DMS153 treated with DMSO at 0.1 percent for 48 hours (cell line): ENCODE data around the gene SPON1.
A peak's percentile ranks its signal among the peaks of the same experiment; 100 is the strongest.
"Not testable (repeated sequence)": the region's sequence is repeated elsewhere in the genome, so short reads cannot be mapped to it uniquely, and the experiment has no call there.

Experiments used
- DNase-seq: peaks from one replicate; lab custom pipeline; 2025; ENCODE audit not compliant: unreplicated experiment; lab: John Stamatoyannopoulos, UW

SPON1 gene

GRCh38 chr11:14118072-14118471 lies 155.5 kb downstream of the SPON1 start:
- peak; percentile 35 for DNase-seq

GRCh38 chr11:14119357-14119756 lies 156.8 kb downstream of the SPON1 start:
- DNase-seq, result peak; percentile 29

- no peak for DNase-seq
Observed at GRCh38 chr11:14124350-14124749, 161.8 kb downstream of the SPON1 start.

- DNase-seq, result no peak
Observed at GRCh38 chr11:14124886-14125285, 162.4 kb downstream of the SPON1 start.

GRCh38 chr11:14125529-14125928 lies 163.0 kb downstream of the SPON1 start:
- no peak for DNase-seq

GRCh38 chr11:14127679-14128078 lies 165.2 kb downstream of the SPON1 start:
- no peak for DNase-seq

- DNase-seq, result no peak
Observed at GRCh38 chr11:14132312-14132711, 169.8 kb downstream of the SPON1 start.

- DNase-seq, result no peak
Observed at GRCh38 chr11:14133381-14133780, 170.9 kb downstream of the SPON1 start.

GRCh38 chr11:14136561-14136960 lies 174.0 kb downstream of the SPON1 start:
- DNase-seq, result no peak

GRCh38 chr11:14137284-14137683 lies 174.8 kb downstream of the SPON1 start:
- no peak for DNase-seq

GRCh38 chr11:14140991-14141390 lies 178.5 kb downstream of the SPON1 start:
- DNase-seq, result no peak

GRCh38 chr11:14141676-14142075 lies 179.2 kb downstream of the SPON1 start:
- DNase-seq, result no peak

- DNase-seq, result no peak
Observed at GRCh38 chr11:14144934-14145333, 182.4 kb downstream of the SPON1 start.

- DNase-seq, result peak; percentile 43
Observed at GRCh38 chr11:14148653-14149273, 186.2 kb downstream of the SPON1 start.

- no peak for DNase-seq
Observed at GRCh38 chr11:14149683-14150082, 187.2 kb downstream of the SPON1 start.

GRCh38 chr11:14150878-14151277 lies 188.4 kb downstream of the SPON1 start:
- no peak for DNase-seq

GRCh38 chr11:14154103-14154502 lies 191.6 kb downstream of the SPON1 start:
- not testable (repeated sequence) for DNase-seq

GRCh38 chr11:14158393-14158792 lies 195.9 kb downstream of the SPON1 start:
- DNase-seq, result no peak

GRCh38 chr11:14163576-14163975 lies 201.1 kb downstream of the SPON1 start:
- DNase-seq, result no peak

GRCh38 chr11:14173679-14174078 lies 211.2 kb downstream of the SPON1 start:
- not testable (repeated sequence) for DNase-seq

GRCh38 chr11:14179116-14179820 lies 216.7 kb downstream of the SPON1 start:
- no peak for DNase-seq

GRCh38 chr11:14181121-14181520 lies 218.6 kb downstream of the SPON1 start:
- no peak for DNase-seq
